ENCODE results near the gene TRIM31.

The TRIM31 gene

GRCh38 chr6:30111266-30111856, 1.5 kb downstream of the TRIM31 start:
- no peak for DNase-seq

GRCh38 chr6:30104661-30105060, 8.2 kb downstream of the TRIM31 start:
- DNase-seq = no peak

GRCh38 chr6:30103872-30104179, 9.1 kb downstream of the TRIM31 start:
- no peak for DNase-seq

- DNase-seq = peak; percentile 79 to 82
Measured at GRCh38 chr6:30102970-30103871, 9.7 kb downstream of the TRIM31 start.

- no peak for DNase-seq
Measured at GRCh38 chr6:30102414-30102969, 10.4 kb downstream of the TRIM31 start.

GRCh38 chr6:30101444-30102413, 11.2 kb downstream of the TRIM31 start:
- DNase-seq = peak; percentile 46 to 53

- peak in 1 of 2 experiments; percentile 8 for DNase-seq
Measured at GRCh38 chr6:30100585-30101443, 12.1 kb downstream of the TRIM31 start.

- no peak for DNase-seq
Measured at GRCh38 chr6:30100154-30100553, 12.7 kb downstream of the TRIM31 start.

GRCh38 chr6:30097902-30098768, 14.8 kb downstream of the TRIM31 start:
- no peak for DNase-seq

GRCh38 chr6:30096829-30097228, 16.1 kb downstream of the TRIM31 start:
- DNase-seq = no peak

GRCh38 chr6:30093951-30094661, 18.8 kb downstream of the TRIM31 start:
- DNase-seq = no peak

- DNase-seq = no peak
Measured at GRCh38 chr6:30092852-30093543, 19.9 kb downstream of the TRIM31 start.

GRCh38 chr6:30091577-30092381, 21.1 kb downstream of the TRIM31 start:
- DNase-seq = no peak

GRCh38 chr6:30087876-30088275, 25.0 kb downstream of the TRIM31 start:
- no peak for DNase-seq

- no peak for DNase-seq
Measured at GRCh38 chr6:30077218-30077617, 35.7 kb downstream of the TRIM31 start.

GRCh38 chr6:30075790-30076732, 36.8 kb downstream of the TRIM31 start:
- no peak for DNase-seq

- no peak for DNase-seq
Measured at GRCh38 chr6:30075094-30075789, 37.6 kb downstream of the TRIM31 start, which contains the start of gene RNF39. TSS of gene RNF39 (minus strand) at chr6:30075769. CDS start at chr6:30075585, 184 bp downstream.
